Naive thymus-derived CD4-positive, alpha-beta T cell (primary cell): Measurements from ENCODE around the gene RNF157. TPM values are rescaled to one million over a fixed set of nuclear protein-coding genes. Genes with fewer than 3 reads are reported as not detected.

Experiments used
- ATAC-seq: fragments of 150-1000 bp; cut with Tn5 transposase; 2 replicates; pipeline ENCODE4 v1.10.0; 2021; ENCODE audit warnings: mild to moderate bottlenecking, moderate library complexity
- CTCF ChIA-PET: fragments of 350-600 bp; sonication (Branson Sonifier 250); formaldehyde crosslinking; loops from one replicate; lab custom pipeline; 2021; ENCODE audit warnings: antibody characterized with exemption; lab: Charles Lee
- POLR2A ChIA-PET: fragments of 350-600 bp; sonication (Branson Sonifier 250); formaldehyde crosslinking; loops from one replicate; lab custom pipeline; 2021; ENCODE audit warnings: antibody characterized with exemption, inconsistent platforms; lab: Charles Lee
- DNase-seq, 9 donors: peaks; one replicate each; pipeline versions ENCODE4 v3.0.0 to v3.0.0-alpha.2; 2020 to 2022; ENCODE audit warnings: mixed read lengths in 1 of 9
- H3K27ac ChIP-seq: one replicate; pipeline ENCODE4 v1.7.0; 2013; ENCODE audit warnings: mild to moderate bottlenecking, low read depth, low read length, moderate library complexity
- H3K27me3 ChIP-seq, 2 donors: one replicate each; pipeline ENCODE4 v1.7.0; 2013; ENCODE audit warnings: low read length in 2 of 2, mild to moderate bottlenecking in 2 of 2, moderate library complexity in 2 of 2; ENCODE audit not compliant: control insufficient read depth in 2 of 2, insufficient read depth in 2 of 2
- H3K36me3 ChIP-seq, 3 experiments: 1 replicate in 2 of 3; 2 replicates in 1 of 3; pipeline ENCODE4 v1.7.0; 2013; ENCODE audit warnings: low read length in 3 of 3, mild to moderate bottlenecking in 3 of 3, moderate library complexity in 1 of 3; ENCODE audit not compliant: insufficient read depth in 3 of 3, control insufficient read depth in 2 of 3
- H3K4me1 ChIP-seq, 2 donors: one replicate each; pipeline ENCODE4 v1.7.0; 2013; ENCODE audit warnings: low read length in 2 of 2, mild to moderate bottlenecking in 2 of 2, moderate library complexity in 1 of 2; ENCODE audit not compliant: control insufficient read depth in 2 of 2, insufficient read depth in 2 of 2
- H3K4me3 ChIP-seq: 2 replicates; pipeline ENCODE4 v1.7.0; 2013; ENCODE audit warnings: mild to moderate bottlenecking, low read length
- H3K9me3 ChIP-seq, 3 experiments: 1 replicate in 2 of 3; 2 replicates in 1 of 3; pipeline ENCODE4 v1.7.0; 2013; ENCODE audit warnings: low read length in 3 of 3; ENCODE audit not compliant: control insufficient read depth in 2 of 3
- H3K27ac Mint-ChIP-seq, 9 donors: one replicate each; pipeline ENCODE4 v1.8.0; 2020 to 2022; ENCODE audit warnings: mixed read lengths in 9 of 9, mild to moderate bottlenecking in 8 of 9, moderate library complexity in 5 of 9, inconsistent platforms in 2 of 9
- H3K27me3 Mint-ChIP-seq, 5 donors: one replicate each; pipeline ENCODE4 v1.8.0; 2021 to 2022; ENCODE audit warnings: mixed read lengths in 5 of 5, mild to moderate bottlenecking in 1 of 5
- H3K36me3 Mint-ChIP-seq, 5 donors: one replicate each; pipeline ENCODE4 v1.8.0; 2020 to 2022; ENCODE audit warnings: mixed read lengths in 5 of 5, mild to moderate bottlenecking in 3 of 5, inconsistent platforms in 1 of 5
- H3K4me1 Mint-ChIP-seq, 7 donors: one replicate each; pipeline ENCODE4 v1.8.0; 2020 to 2022; ENCODE audit warnings: mixed read lengths in 7 of 7, mild to moderate bottlenecking in 3 of 7, inconsistent platforms in 1 of 7
- H3K4me3 Mint-ChIP-seq, 10 donors: one replicate each; pipeline ENCODE4 v1.8.0; 2020 to 2022; ENCODE audit warnings: mild to moderate bottlenecking in 10 of 10, mixed read lengths in 10 of 10, moderate library complexity in 6 of 10, inconsistent platforms in 2 of 10
- H3K9me3 Mint-ChIP-seq, 11 donors: one replicate each; pipeline ENCODE4 v1.8.0; 2020 to 2022; ENCODE audit warnings: mixed read lengths in 11 of 11, mild to moderate bottlenecking in 4 of 11, inconsistent platforms in 1 of 11, moderate library complexity in 1 of 11
- intact Hi-C, 2 donors: fragments of 100-400 bp; cut with micrococcal nuclease; formaldehyde crosslinking; loops; one replicate each; pipeline ENCODE4 v1.15.1; 2023
- polyA plus RNA-seq, 2 donors: library from polyadenylated mRNA; unstranded; fragments of 300-500 nt; fragmentation: Illumina TruSeq; gene quantifications; one replicate each; pipeline ENCODE4 v1.2.3, GENCODE V29; 2021
- total RNA-seq, 6 experiments: library from RNA in 5 of 6; stranded (reverse) in 5 of 6; gene quantifications; 1 replicate in 5 of 6; 2 replicates in 1 of 6; pipeline ENCODE4 v1.2.3 and lab custom pipeline; 2021 to 2026

RNF157 gene
- total and polyA plus RNA-seq, 7 experiments from 2014 or later = 10.4 to 96.3 (median 50.6) TPM

DNA sequence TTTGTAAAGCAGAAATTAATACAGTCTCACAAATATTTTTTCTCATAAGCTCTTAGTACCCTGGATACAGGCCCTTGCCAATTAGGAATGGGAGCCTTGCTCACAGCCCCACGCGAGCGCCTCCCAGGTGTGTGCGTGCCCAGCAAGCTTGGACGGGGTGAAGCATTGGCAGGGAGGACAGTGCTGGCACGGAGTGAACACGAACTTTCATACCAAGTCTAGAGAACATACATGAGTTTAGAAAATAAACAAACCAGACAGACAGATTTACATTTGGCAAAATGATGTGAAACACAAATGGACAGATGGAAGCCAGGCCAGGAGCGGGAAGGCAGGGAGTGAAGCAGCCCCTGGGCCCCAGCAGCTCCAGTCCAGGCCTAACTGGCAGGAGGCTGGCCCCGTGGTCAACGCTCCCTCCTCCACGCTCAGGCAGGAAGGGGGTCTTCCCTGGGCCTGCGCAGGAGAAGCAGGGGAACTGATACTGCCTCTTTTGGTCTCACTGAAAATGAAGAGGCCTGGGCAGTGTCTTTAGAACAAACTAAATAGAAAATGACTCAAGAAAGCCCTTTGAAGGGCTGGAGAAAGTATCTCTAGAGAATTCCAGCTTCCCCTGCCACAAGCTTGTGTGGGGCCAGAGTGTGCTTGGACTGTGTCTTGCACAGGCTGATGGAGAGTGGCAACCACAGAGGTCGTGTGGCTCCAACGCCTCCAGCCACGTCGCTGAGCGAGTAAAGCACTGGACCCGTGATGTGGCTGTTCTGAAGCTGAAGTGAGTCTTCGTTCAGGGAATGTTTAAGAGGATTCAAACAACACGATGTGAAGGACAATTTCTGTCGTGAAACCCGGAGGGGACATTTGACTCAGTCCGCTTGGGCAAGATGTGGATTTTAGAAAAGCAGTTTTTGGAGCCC lies 89.3 kb downstream of the RNF157 start:
- Histone ChIP-seq H3K4me3 (no peak overlapping the region), H3K36me3 (peaks cover 0 to 35% (median 0%) of the 10 kb centered on the region in 3 experiments), H3K27ac (peak overlapping the region; percentile 52), H3K27me3 (no peaks in the 10 kb centered on the region), H3K4me1 (peaks cover 21 to 59% of the 10 kb centered on the region in 2 donors), H3K9me3 (no peaks in the 10 kb centered on the region)
- H3K9me3 Mint-ChIP-seq = peaks cover 0 to 2% (median 0%) of the 10 kb centered on the region in 11 donors
- CTCF ChIA-PET = interaction anchor here (0.9 to 7.4 kb wide), 10 partner anchors 9 to 137 kb away, joined by 3 to 80 read pairs (median 8); no protein-coding TSS in a partner anchor
- ATAC-seq (no peak), DNase-seq (no peak)
- intact Hi-C loops = no loop called here
- peak overlapping the region; percentile 59 to 99 (median 97) for H3K27ac Mint-ChIP-seq
- peaks cover 4 to 78% (median 51%) of the 10 kb centered on the region in 5 donors for H3K36me3 Mint-ChIP-seq
- H3K4me3 Mint-ChIP-seq = peak overlapping the region in 9 of 10 donors; percentile 3 to 82 (median 74)
- POLR2A ChIA-PET = interaction anchor here (0.6 to 11.6 kb wide), 25 partner anchors 8 to 129 kb away, joined by 3 to 162 read pairs (median 5); partner anchors contain the start of genes FOXJ1 and UBALD2
- no peaks in the 10 kb centered on the region for H3K27me3 Mint-ChIP-seq
- peaks cover 30 to 87% (median 74%) of the 10 kb centered on the region in 7 donors for H3K4me1 Mint-ChIP-seq

- H3K27ac Mint-ChIP-seq = peak overlapping the region in 8 of 9 donors; percentile 43 to 99 (median 88)
- POLR2A ChIA-PET = interaction anchor here (1.1 kb wide), 1 partner anchor 31 kb away, joined by 5 read pairs; no protein-coding TSS in a partner anchor
- Histone ChIP-seq H3K27ac (no peak overlapping the region), H3K9me3 (no peaks in the 10 kb centered on the region), H3K4me1 (peaks cover 38 to 69% of the 10 kb centered on the region in 2 donors), H3K27me3 (no peaks in the 10 kb centered on the region), H3K4me3 (no peak overlapping the region), H3K36me3 (peaks cover 0 to 18% (median 0%) of the 10 kb centered on the region in 3 experiments)
- peaks cover 4 to 60% (median 44%) of the 10 kb centered on the region in 5 donors for H3K36me3 Mint-ChIP-seq
- DNase-seq (no peak), ATAC-seq (no peak)
- H3K9me3 Mint-ChIP-seq = peaks cover 0 to 2% (median 0%) of the 10 kb centered on the region in 11 donors
- no peaks in the 10 kb centered on the region for H3K27me3 Mint-ChIP-seq
- H3K4me1 Mint-ChIP-seq = peaks cover 39 to 86% (median 79%) of the 10 kb centered on the region in 7 donors
- intact Hi-C loops = loop anchor here in 1 of 2 donors (10.0 kb wide), 1 partner anchor 526 kb away; no protein-coding TSS in a partner anchor
- peak overlapping the region in 1 of 10 donors; percentile 16 for H3K4me3 Mint-ChIP-seq
- CTCF ChIA-PET = interaction anchor here (0.7 kb wide), 1 partner anchor 398 kb away, joined by 3 read pairs; no protein-coding TSS in a partner anchor
These were observed 91.1 kb downstream of the RNF157 start for GRCh38 chr17:76149214-76149613.

- H3K36me3 ChIP-seq = peaks cover 0 to 16% (median 0%) of the 10 kb centered on the region in 3 experiments
- peaks cover 0 to 2% (median 0%) of the 10 kb centered on the region in 11 donors for H3K9me3 Mint-ChIP-seq
- no peak overlapping the region for H3K4me3 Mint-ChIP-seq
- POLR2A ChIA-PET = no interaction called here
- H3K27ac ChIP-seq = peak overlapping the region; percentile 22
- intact Hi-C loops = loop anchor here in 1 of 2 donors (10.0 kb wide), 1 partner anchor 527 kb away; no protein-coding TSS in a partner anchor
- H3K4me1 ChIP-seq = peaks cover 51 to 70% of the 10 kb centered on the region in 2 donors
- no peak overlapping the region for H3K4me3 ChIP-seq
- CTCF ChIA-PET = no interaction called here
- H3K4me1 Mint-ChIP-seq = peaks cover 42 to 85% (median 78%) of the 10 kb centered on the region in 7 donors
- H3K27me3 ChIP-seq = no peaks in the 10 kb centered on the region
- no peaks in the 10 kb centered on the region for H3K27me3 Mint-ChIP-seq
- peaks cover 0 to 49% (median 35%) of the 10 kb centered on the region in 5 donors for H3K36me3 Mint-ChIP-seq
- H3K9me3 ChIP-seq = no peaks in the 10 kb centered on the region
- H3K27ac Mint-ChIP-seq = peak overlapping the region in 7 of 9 donors; percentile 9 to 99 (median 95)
- DNase-seq = no peak
- no peak for ATAC-seq
These were observed 92.3 kb downstream of the RNF157 start for GRCh38 chr17:76148015-76148326.

DNA sequence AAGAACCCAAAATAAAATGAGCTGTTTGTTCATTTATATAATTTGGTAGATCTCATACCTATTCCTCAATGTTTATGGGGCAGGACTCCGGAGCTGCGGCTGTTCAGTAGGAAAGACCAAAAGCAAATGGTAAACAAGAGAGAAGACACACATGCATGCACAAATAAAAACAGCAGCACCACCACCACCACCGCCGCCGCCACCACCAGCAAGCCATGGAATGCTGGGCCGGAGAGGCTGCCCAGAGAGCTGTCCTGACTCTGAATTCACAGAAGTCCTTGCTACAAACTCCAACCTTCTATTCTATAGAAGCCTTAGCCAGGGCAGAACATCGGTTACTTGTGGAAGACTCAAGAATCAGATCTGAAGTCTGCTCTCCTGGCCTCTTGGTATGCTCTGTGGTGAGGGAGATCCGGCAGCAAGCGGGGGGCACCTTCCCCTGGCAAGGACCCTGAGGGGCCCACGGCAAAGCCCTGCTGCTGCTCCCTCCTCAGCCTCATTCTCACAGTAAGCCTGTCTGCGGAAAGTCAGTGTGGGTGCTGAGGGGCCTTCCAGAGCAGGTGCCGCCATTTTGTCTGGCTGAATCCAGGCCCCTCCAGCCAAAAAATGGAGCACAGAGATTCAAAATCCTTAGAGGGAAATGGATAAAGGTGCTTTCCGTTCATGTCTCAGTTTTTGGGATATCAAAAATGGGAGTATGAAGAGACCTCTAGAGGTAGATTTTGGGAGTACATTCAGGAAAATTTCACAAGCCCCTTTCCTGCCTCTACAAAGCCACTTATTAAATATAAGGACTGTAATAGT lies 92.9 kb downstream of the RNF157 start:
- DNase-seq (no peak), ATAC-seq (no peak)
- H3K9me3 Mint-ChIP-seq = peaks cover 0 to 2% (median 0%) of the 10 kb centered on the region in 11 donors
- peaks cover 42 to 85% (median 78%) of the 10 kb centered on the region in 7 donors for H3K4me1 Mint-ChIP-seq
- H3K4me3 ChIP-seq = no peak overlapping the region
- H3K27ac Mint-ChIP-seq = peak overlapping the region; percentile 92 to 100 (median 95)
- no peaks in the 10 kb centered on the region for H3K27me3 Mint-ChIP-seq
- ChIA-PET POLR2A (interaction anchor here (1.1 to 8.5 kb wide), 3 partner anchors 18 to 124 kb away, joined by 3 to 141 read pairs (median 6); no protein-coding TSS in a partner anchor), CTCF (interaction anchor here (1.3 to 8.1 kb wide), 2 partner anchors 8 to 33 kb away, joined by 3 to 111 read pairs; no protein-coding TSS in a partner anchor)
- peaks cover 51 to 70% of the 10 kb centered on the region in 2 donors for H3K4me1 ChIP-seq
- no peaks in the 10 kb centered on the region for H3K27me3 ChIP-seq
- peak overlapping the region; percentile 83 for H3K27ac ChIP-seq
- intact Hi-C loops = loop anchor here in 1 of 2 donors (10.0 kb wide), 1 partner anchor 527 kb away; no protein-coding TSS in a partner anchor
- H3K9me3 ChIP-seq = no peaks in the 10 kb centered on the region
- peaks cover 0 to 43% (median 29%) of the 10 kb centered on the region in 5 donors for H3K36me3 Mint-ChIP-seq
- H3K36me3 ChIP-seq = peaks cover 0 to 16% (median 0%) of the 10 kb centered on the region in 3 experiments
- peak overlapping the region in 1 of 10 donors; percentile 67 for H3K4me3 Mint-ChIP-seq

DNA sequence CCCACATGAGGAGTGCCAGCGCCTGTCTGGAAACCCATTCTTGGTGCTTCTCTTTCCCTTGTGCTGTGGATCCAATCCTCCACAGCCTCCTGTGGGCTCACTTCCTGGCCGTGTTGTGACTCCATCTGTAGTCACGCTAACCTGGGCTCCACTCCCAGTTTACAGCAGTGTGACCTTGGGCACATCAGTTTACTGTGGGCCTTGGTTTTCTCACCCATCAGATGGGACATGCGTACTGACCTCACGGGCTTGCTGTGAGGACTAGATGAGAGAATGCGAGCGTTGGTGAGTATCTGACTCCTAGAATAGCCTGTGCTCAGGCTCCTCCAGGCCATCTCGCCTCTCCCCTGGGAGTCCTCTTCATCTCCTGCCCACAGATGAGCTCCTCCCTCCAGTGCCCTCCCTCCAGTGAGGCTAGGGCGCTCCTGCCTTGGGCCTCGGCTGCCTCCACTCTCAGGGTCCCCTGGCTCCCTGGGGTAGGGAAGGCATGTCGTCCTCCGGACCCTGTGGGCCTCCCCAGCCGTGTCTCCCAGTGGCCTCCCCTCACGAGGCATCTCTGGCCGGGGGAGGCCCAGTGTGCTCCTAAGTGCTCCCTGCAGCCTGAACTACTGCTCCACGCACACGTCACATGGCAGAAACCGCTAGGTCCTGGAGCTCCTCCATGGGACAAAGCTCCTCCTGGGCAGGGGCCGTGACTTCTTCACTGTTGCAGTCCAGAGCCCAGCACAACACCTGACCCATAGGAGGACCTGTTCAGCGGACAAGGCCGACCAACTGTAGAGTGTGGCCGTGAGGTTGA lies 94.0 kb downstream of the RNF157 start:
- Mint-ChIP-seq H3K36me3 (peaks cover 0 to 34% (median 21%) of the 10 kb centered on the region in 5 donors), H3K27me3 (peaks cover 0 to 1% (median 0%) of the 10 kb centered on the region in 5 donors), H3K27ac (peak overlapping the region; percentile 92 to 100 (median 95)), H3K9me3 (peaks cover 0 to 2% (median 0%) of the 10 kb centered on the region in 11 donors), H3K4me3 (peak overlapping the region; percentile 54 to 84 (median 71)), H3K4me1 (peaks cover 37 to 85% (median 78%) of the 10 kb centered on the region in 7 donors)
- Histone ChIP-seq H3K27me3 (no peaks in the 10 kb centered on the region), H3K9me3 (no peaks in the 10 kb centered on the region), H3K4me3 (peak overlapping the region; percentile 37), H3K4me1 (peaks cover 54 to 68% of the 10 kb centered on the region in 2 donors), H3K36me3 (peaks cover 0 to 16% (median 0%) of the 10 kb centered on the region in 3 experiments), H3K27ac (peak overlapping the region; percentile 83)
- ChIA-PET CTCF (interaction anchor here (0.5 to 8.1 kb wide), 7 partner anchors 9 to 34 kb away, joined by 3 to 111 read pairs (median 3); no protein-coding TSS in a partner anchor), POLR2A (interaction anchor here (0.7 to 8.5 kb wide), 19 partner anchors 7 to 132 kb away, joined by 3 to 141 read pairs (median 6); no protein-coding TSS in a partner anchor)
- ATAC-seq = no peak
- intact Hi-C loops = loop anchor here in 1 of 2 donors (10.0 kb wide), 1 partner anchor 529 kb away; no protein-coding TSS in a partner anchor
- no peak for DNase-seq
